ENCODE data around the gene USP6NL. TPM values are rescaled to one million over a fixed set of nuclear protein-coding genes. Genes with fewer than 3 reads are reported as not detected.

USP6NL gene
- total and polyA plus RNA-seq, 2 of the 8 experiments (the other 6 are each of a cell fraction or from before 2014, with no cell fraction given) = 10.9 to 28.8 TPM

GRCh38 chr10:11480687-11481086, 130.8 kb downstream of the USP6NL start:
- H4K8ac ChIP-seq (ENCODE audit: extremely low read depth, insufficient read depth, low read length) = no peak overlapping the region
- no peaks in the 10 kb centered on the region for H3K79me2 ChIP-seq (ENCODE audit: control insufficient read depth in 1 of 2, insufficient read depth in 2 of 2, low read length in 2 of 2)
- H3K9me3 ChIP-seq (ENCODE audit: insufficient read depth in 2 of 2, low read depth in 1 of 2, low read length in 1 of 2) = no peaks in the 10 kb centered on the region
- ChIA-PET CTCF (ENCODE audit: partially characterized antibody) (interaction anchor here (0.6 to 1.3 kb wide), 2 partner anchors 45 to 636 kb away, joined by 3 read pairs; no protein-coding TSS in a partner anchor), POLR2A (ENCODE audit: partially characterized antibody) (no interaction called here)
- H2AK5ac ChIP-seq (ENCODE audit: low read depth, low read length) = no peak overlapping the region
- peaks cover 0 to 41% (median 5%) of the 10 kb centered on the region in 4 experiments; a peak in 5 of 8 replicates for H3K36me3 ChIP-seq (ENCODE audit: control insufficient read depth in 2 of 4, insufficient read depth in 4 of 4, low read length in 3 of 4)
- peaks cover 0 to 3% of the 10 kb centered on the region in 2 experiments for H4K20me1 ChIP-seq (replicated peaks in 1 of 2; ENCODE audit: control insufficient read depth in 1 of 2, insufficient read depth in 2 of 2, low read length in 2 of 2)
- no peak overlapping the region for H3K9ac ChIP-seq (replicated peaks in 1 of 4; ENCODE audit: extremely low read depth in 1 of 4, low read depth in 3 of 4, low read length in 3 of 4)
- no peak overlapping the region for H3K4me3 ChIP-seq (ENCODE audit: extremely low read depth in 1 of 4, insufficient read depth in 2 of 4, low read depth in 3 of 4, low read length in 4 of 4)
- H2BK12ac ChIP-seq (ENCODE audit: low read depth, low read length) = no peak overlapping the region
- WGBS, 2 experiments (ENCODE audit: extremely low coverage in 1 of 2, insufficient coverage in 1 of 2, insufficient read length in 1 of 2, insufficient replicate concordance in 2 of 2, low coverage in 1 of 2, low lambda C conversion rate in 2 of 2, missing lambda C conversion rate in 1 of 2) = 84% methylated on average over 4 of the region's 4 CpGs; no CpG with 5 or more reads in 1 of the 2 experiments
- H2AFZ ChIP-seq (ENCODE audit: low read length) = no peak overlapping the region
- no peak overlapping the region for H2BK5ac ChIP-seq (ENCODE audit: low read depth, low read length)
- H3K4me2 ChIP-seq (ENCODE audit: insufficient read depth in 1 of 2, low read depth in 2 of 2, low read length in 2 of 2) = no peak overlapping the region
- H3K14ac ChIP-seq (ENCODE audit: insufficient read length) = no peak overlapping the region
- H3K4me1 ChIP-seq (replicated peaks in 1 of 4; ENCODE audit: control insufficient read depth in 3 of 4, insufficient read depth in 4 of 4, low read length in 3 of 4) = peaks cover 0 to 3% (median 0%) of the 10 kb centered on the region in 4 experiments; a peak in 1 of 7 replicates
- no peak overlapping the region for H2BK120ac ChIP-seq (replicated peaks; ENCODE audit: low read depth, low read length)
- no peaks in the 10 kb centered on the region for H3K27me3 ChIP-seq (replicated peaks in 1 of 4; ENCODE audit: control insufficient read depth in 3 of 4, extremely low read depth in 1 of 4, insufficient read depth in 3 of 4, low read length in 3 of 4)
- no peak overlapping the region for H3K4ac ChIP-seq (replicated peaks; ENCODE audit: insufficient read length, low read depth, low read length)
- H3K56ac ChIP-seq (replicated peaks; ENCODE audit: insufficient read length, low read depth, low read length) = no peak overlapping the region
- no peaks in the 10 kb centered on the region for H3K23me2 ChIP-seq (ENCODE audit: low read depth, low read length)
- no peak overlapping the region for H3K27ac ChIP-seq (ENCODE audit: low read depth, low read length)
- H2BK15ac ChIP-seq (ENCODE audit: low read length) = no peak overlapping the region
- H2BK20ac ChIP-seq (ENCODE audit: low read length) = no peak overlapping the region
- no peak overlapping the region for H3K23ac ChIP-seq (ENCODE audit: insufficient read length)
- FAIRE-seq = no peak
- H4K91ac ChIP-seq (replicated peaks; ENCODE audit: insufficient read length, low read length) = no peak overlapping the region
- no peaks in the 10 kb centered on the region for H3K79me1 ChIP-seq (ENCODE audit: low read depth, low read length)
- H3K18ac ChIP-seq (ENCODE audit: extremely low read depth, low read length) = no peak overlapping the region
- no peak for DNase-seq (ENCODE audit: low read depth in 1 of 2, low spot score in 2 of 2)
- no peak overlapping the region for H4K5ac ChIP-seq (ENCODE audit: insufficient read length, low read depth, low read length)
- TF ChIP-seq MAX (IDR thresholded peaks at IDR 0.05) (no peak), TBP (IDR thresholded peaks at IDR 0.05; ENCODE audit: low read depth, low read length) (no peak), KDM4A (IDR thresholded peaks at IDR 0.05; ENCODE audit: low read depth, low read length, severe bottlenecking) (no peak), SP2 (IDR thresholded peaks at IDR 0.05; ENCODE audit: low read length) (no peak), EGR1 (IDR thresholded peaks at IDR 0.05; ENCODE audit: borderline replicate concordance, low read depth, low read length) (no peak), MAFK (IDR thresholded peaks at IDR 0.05; ENCODE audit: low read depth, low read length) (no peak), SP4 (IDR thresholded peaks at IDR 0.05; ENCODE audit: low read length) (no peak), TAF1 (IDR thresholded peaks at IDR 0.05; ENCODE audit: low read depth, low read length) (no peak), RNF2 (IDR thresholded peaks at IDR 0.05; ENCODE audit: borderline replicate concordance, low read depth, low read length, missing control alignments, poor library complexity, severe bottlenecking) (no peak), GTF2F1 (IDR thresholded peaks at IDR 0.05; ENCODE audit: borderline replicate concordance, low read depth, low read length) (no peak), RXRA (IDR thresholded peaks at IDR 0.05; ENCODE audit: insufficient read depth, low read depth, low read length) (no peak), USF2 (IDR thresholded peaks at IDR 0.05; ENCODE audit: low read length) (no peak), POU5F1 (IDR thresholded peaks at IDR 0.05; ENCODE audit: low read depth, low read length) (no peak), SP1 (IDR thresholded peaks at IDR 0.05; ENCODE audit: low read depth, low read length) (no peak)
